ENCODE measurements around the gene CDH13. TPM values are rescaled to one million over a fixed set of nuclear protein-coding genes. Genes with fewer than 3 reads are reported as not detected.

CDH13 gene
- total and polyA plus RNA-seq, 2 of the 8 experiments (the other 6 are each of a cell fraction or from before 2014, with no cell fraction given): 2.3 to 2.4 TPM

- no peak overlapping the region for H4K5ac ChIP-seq (ENCODE audit: insufficient read length, low read depth, low read length)
- no peak overlapping the region for H2AFZ ChIP-seq (ENCODE audit: low read length)
- H3K4me1 ChIP-seq (replicated peaks in 1 of 4; ENCODE audit: control insufficient read depth in 3 of 4, insufficient read depth in 4 of 4, low read length in 3 of 4): no peaks in the 10 kb centered on the region
- no peak overlapping the region for H3K4me2 ChIP-seq (ENCODE audit: insufficient read depth in 1 of 2, low read depth in 2 of 2, low read length in 2 of 2)
- no peak overlapping the region for H3K9ac ChIP-seq (replicated peaks in 1 of 4; ENCODE audit: extremely low read depth in 1 of 4, low read depth in 3 of 4, low read length in 3 of 4)
- H2BK5ac ChIP-seq (ENCODE audit: low read depth, low read length): no peak overlapping the region
- no peak overlapping the region for H4K8ac ChIP-seq (ENCODE audit: extremely low read depth, insufficient read depth, low read length)
- no peak overlapping the region for H3K4me3 ChIP-seq (ENCODE audit: extremely low read depth in 1 of 4, insufficient read depth in 2 of 4, low read depth in 3 of 4, low read length in 4 of 4)
- no peak overlapping the region for H4K91ac ChIP-seq (replicated peaks; ENCODE audit: insufficient read length, low read length)
- 93% methylated on average over 9 of the region's 9 CpGs; no CpG with 5 or more reads in 1 of the 2 experiments for WGBS, 2 experiments (ENCODE audit: extremely low coverage in 1 of 2, insufficient coverage in 1 of 2, insufficient read length in 1 of 2, insufficient replicate concordance in 2 of 2, low coverage in 1 of 2, low lambda C conversion rate in 2 of 2, missing lambda C conversion rate in 1 of 2)
- H3K79me2 ChIP-seq (ENCODE audit: control insufficient read depth in 1 of 2, insufficient read depth in 2 of 2, low read length in 2 of 2): no peaks in the 10 kb centered on the region
- H2BK15ac ChIP-seq (ENCODE audit: low read length): no peak overlapping the region
- no peaks in the 10 kb centered on the region for H3K36me3 ChIP-seq (ENCODE audit: control insufficient read depth in 2 of 4, insufficient read depth in 4 of 4, low read length in 3 of 4)
- H3K27ac ChIP-seq (ENCODE audit: low read depth, low read length): no peak overlapping the region
- H3K18ac ChIP-seq (ENCODE audit: extremely low read depth, low read length): no peak overlapping the region
- H2BK20ac ChIP-seq (ENCODE audit: low read length): no peak overlapping the region
- DNase-seq (ENCODE audit: low read depth in 1 of 2, low spot score in 2 of 2) (no peak), FAIRE-seq (no peak)
- no peak overlapping the region for H3K4ac ChIP-seq (replicated peaks; ENCODE audit: insufficient read length, low read depth, low read length)
- H3K27me3 ChIP-seq (replicated peaks in 1 of 4; ENCODE audit: control insufficient read depth in 3 of 4, extremely low read depth in 1 of 4, insufficient read depth in 3 of 4, low read length in 3 of 4): no peaks in the 10 kb centered on the region
- no peak overlapping the region for H3K14ac ChIP-seq (ENCODE audit: insufficient read length)
- ChIA-PET POLR2A (ENCODE audit: partially characterized antibody) (no interaction called here), CTCF (ENCODE audit: partially characterized antibody) (interaction anchor here (0.5 kb wide), 1 partner anchor 205 kb away, joined by 3 read pairs; no protein-coding TSS in a partner anchor)
- no peak overlapping the region for H3K23ac ChIP-seq (ENCODE audit: insufficient read length)
- H2AK5ac ChIP-seq (ENCODE audit: low read depth, low read length): no peak overlapping the region
- H3K23me2 ChIP-seq (ENCODE audit: low read depth, low read length): peaks cover 6% of the 10 kb centered on the region; the same call in 1 of the 2 replicates
- no peak overlapping the region for H3K56ac ChIP-seq (replicated peaks; ENCODE audit: insufficient read length, low read depth, low read length)
- no peak overlapping the region for H2BK12ac ChIP-seq (ENCODE audit: low read depth, low read length)
- H3K79me1 ChIP-seq (ENCODE audit: low read depth, low read length): no peaks in the 10 kb centered on the region
- no peaks in the 10 kb centered on the region for H3K9me3 ChIP-seq (ENCODE audit: insufficient read depth in 2 of 2, low read depth in 1 of 2, low read length in 1 of 2)
- H2BK120ac ChIP-seq (replicated peaks; ENCODE audit: low read depth, low read length): no peak overlapping the region
- peaks cover 0 to 2% of the 10 kb centered on the region in 2 experiments for H4K20me1 ChIP-seq (replicated peaks in 1 of 2; ENCODE audit: control insufficient read depth in 1 of 2, insufficient read depth in 2 of 2, low read length in 2 of 2)
- no peak for TF ChIP-seq SP1 (IDR thresholded peaks at IDR 0.05; ENCODE audit: low read depth, low read length)
- no peak for TF ChIP-seq EZH2 (IDR thresholded peaks at IDR 0.05; ENCODE audit: low read depth, low read length, severe bottlenecking)
- TF ChIP-seq MAFK (IDR thresholded peaks at IDR 0.05; ENCODE audit: low read depth, low read length): no peak
- TF ChIP-seq SP2 (IDR thresholded peaks at IDR 0.05; ENCODE audit: low read length): no peak
- TF ChIP-seq, protein P1, sequence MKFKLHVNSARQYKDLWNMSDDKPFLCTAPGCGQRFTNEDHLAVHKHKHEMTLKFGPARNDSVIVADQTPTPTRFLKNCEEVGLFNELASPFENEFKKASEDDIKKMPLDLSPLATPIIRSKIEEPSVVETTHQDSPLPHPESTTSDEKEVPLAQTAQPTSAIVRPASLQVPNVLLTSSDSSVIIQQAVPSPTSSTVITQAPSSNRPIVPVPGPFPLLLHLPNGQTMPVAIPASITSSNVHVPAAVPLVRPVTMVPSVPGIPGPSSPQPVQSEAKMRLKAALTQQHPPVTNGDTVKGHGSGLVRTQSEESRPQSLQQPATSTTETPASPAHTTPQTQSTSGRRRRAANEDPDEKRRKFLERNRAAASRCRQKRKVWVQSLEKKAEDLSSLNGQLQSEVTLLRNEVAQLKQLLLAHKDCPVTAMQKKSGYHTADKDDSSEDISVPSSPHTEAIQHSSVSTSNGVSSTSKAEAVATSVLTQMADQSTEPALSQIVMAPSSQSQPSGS (IDR thresholded peaks at IDR 0.05; ENCODE audit: low read length): no peak
- TF ChIP-seq SIN3A (conservative IDR thresholded peaks at IDR 0.05 in 1 of 2, IDR thresholded peaks at IDR 0.05 in 1 of 2; ENCODE audit: low read depth in 1 of 2, low read length in 2 of 2): no peak
- no peak for TF ChIP-seq TAF1 (IDR thresholded peaks at IDR 0.05; ENCODE audit: low read depth, low read length)
Measured at GRCh38 chr16:82995286-82995923, 368.6 kb downstream of the CDH13 start.
